ENCODE results near the gene PERP. TPM values are rescaled to one million over a fixed set of nuclear protein-coding genes. Genes with fewer than 3 reads are reported as not detected.

Gene PERP
- total RNA-seq, 1 donor from 2014 or later, result 279 TPM

DNA sequence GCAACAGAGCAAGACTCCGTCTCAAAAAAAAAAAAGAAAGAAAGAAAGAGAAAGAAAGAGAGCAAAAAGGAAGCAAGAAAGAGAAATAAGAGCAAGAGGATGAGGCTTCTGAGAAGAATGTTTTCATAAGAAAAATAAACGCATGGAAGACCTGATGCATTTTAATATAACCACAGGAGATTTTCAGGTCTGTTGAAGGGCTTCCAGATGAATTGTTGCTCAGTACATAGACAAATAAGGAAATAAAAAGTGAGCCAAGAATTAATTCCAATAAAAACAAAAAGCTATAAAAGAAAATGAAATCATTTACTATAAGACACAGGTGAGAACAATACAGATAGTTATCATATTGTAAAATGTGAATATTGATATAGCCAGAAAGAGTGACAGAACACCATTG lies 43.5 kb downstream of the PERP start:
- intact Hi-C loops (cut with DNase I), result no loop called here
- H3K36me3 ChIP-seq, result no peaks in the 10 kb centered on the region
- no peaks in the 10 kb centered on the region for H3K27me3 ChIP-seq
- TF ChIP-seq, protein P1, sequence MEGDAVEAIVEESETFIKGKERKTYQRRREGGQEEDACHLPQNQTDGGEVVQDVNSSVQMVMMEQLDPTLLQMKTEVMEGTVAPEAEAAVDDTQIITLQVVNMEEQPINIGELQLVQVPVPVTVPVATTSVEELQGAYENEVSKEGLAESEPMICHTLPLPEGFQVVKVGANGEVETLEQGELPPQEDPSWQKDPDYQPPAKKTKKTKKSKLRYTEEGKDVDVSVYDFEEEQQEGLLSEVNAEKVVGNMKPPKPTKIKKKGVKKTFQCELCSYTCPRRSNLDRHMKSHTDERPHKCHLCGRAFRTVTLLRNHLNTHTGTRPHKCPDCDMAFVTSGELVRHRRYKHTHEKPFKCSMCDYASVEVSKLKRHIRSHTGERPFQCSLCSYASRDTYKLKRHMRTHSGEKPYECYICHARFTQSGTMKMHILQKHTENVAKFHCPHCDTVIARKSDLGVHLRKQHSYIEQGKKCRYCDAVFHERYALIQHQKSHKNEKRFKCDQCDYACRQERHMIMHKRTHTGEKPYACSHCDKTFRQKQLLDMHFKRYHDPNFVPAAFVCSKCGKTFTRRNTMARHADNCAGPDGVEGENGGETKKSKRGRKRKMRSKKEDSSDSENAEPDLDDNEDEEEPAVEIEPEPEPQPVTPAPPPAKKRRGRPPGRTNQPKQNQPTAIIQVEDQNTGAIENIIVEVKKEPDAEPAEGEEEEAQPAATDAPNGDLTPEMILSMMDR (IDR thresholded peaks at IDR 0.05), result no peak
- TF ChIP-seq POLR2A (IDR thresholded peaks at IDR 0.05), result no peak
- no peak for TF ChIP-seq POLR2AphosphoS5 (IDR thresholded peaks at IDR 0.05; ENCODE audit: insufficient read depth in 1 of 2, low read depth in 1 of 2)
- H3K4me1 ChIP-seq, result no peaks in the 10 kb centered on the region
- H3K27ac ChIP-seq, result no peak overlapping the region
- H3K4me3 ChIP-seq, result no peak overlapping the region
- no peak for DNase-seq (ENCODE audit: extremely low spot score in 2 of 2)
- no peaks in the 10 kb centered on the region for H3K9me3 ChIP-seq

DNA sequence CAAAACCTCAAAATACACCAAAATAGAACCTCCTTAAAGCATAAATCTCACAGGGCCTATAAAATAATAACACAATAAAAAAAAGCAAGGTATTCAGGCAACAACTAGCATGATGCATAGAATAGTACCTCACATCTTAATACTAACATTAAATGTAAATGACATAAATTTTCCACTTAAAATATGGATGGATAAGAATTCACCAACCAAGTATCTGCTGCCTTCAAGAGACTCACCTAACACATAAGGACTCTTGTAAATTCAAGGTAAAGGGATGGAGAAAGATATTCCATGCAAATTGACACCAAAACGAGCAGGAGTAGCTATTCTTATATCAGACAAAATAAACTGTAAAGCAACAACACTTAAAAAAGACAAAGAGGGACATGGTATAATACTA lies 52.2 kb downstream of the PERP start:
- Histone ChIP-seq H3K9me3 (no peaks in the 10 kb centered on the region), H3K4me3 (no peak overlapping the region), H3K27ac (no peak overlapping the region), H3K27me3 (no peaks in the 10 kb centered on the region), H3K4me1 (no peaks in the 10 kb centered on the region), H3K36me3 (no peaks in the 10 kb centered on the region)
- intact Hi-C loops (cut with DNase I), result no loop called here
- no peak for TF ChIP-seq POLR2A (IDR thresholded peaks at IDR 0.05)
- no peak for TF ChIP-seq POLR2AphosphoS5 (IDR thresholded peaks at IDR 0.05; ENCODE audit: insufficient read depth in 1 of 2, low read depth in 1 of 2)
- TF ChIP-seq, protein P1 (IDR thresholded peaks at IDR 0.05), result no peak
- DNase-seq (ENCODE audit: extremely low spot score in 2 of 2), result no peak

DNA sequence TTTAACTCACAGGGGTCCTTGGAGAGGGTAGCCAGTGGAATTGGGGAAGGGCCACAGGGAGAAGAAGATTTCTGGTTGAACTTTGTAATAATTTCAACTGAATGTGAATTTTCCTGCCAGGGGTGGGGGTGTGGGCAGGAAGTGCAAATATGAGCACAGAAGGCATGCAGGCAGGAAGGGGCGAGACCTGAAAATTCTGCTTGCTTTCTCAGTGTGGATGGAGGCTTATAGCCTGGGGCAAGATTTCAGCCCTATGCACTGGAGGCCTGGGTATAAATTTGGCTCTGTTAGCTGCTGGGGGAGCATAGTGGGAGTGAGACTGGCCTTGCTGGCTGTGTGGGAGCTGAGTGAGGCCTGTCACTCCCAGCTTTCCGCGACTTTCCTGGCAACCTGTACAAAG lies 54.4 kb downstream of the PERP start:
- H3K36me3 ChIP-seq, result no peaks in the 10 kb centered on the region

DNA sequence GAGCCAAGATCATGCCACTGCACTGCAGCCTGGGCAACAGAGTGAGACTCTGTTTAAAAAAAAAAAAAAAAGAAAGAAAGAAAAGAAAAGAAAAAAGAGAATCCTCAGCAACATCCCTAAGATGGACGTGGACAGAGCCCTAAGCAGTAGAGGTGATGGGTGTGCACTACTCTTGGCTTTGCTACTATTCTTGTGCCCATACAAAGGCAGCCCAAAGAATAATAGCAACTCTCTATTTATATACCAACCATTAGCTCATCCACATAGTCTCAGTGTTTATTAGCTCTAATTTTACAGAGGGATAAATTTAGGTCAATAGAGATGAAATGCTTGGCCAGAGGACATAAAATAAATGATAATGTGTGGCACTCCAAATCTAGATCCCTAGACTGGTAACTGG lies 62.2 kb downstream of the PERP start:
- no peak overlapping the region for H3K27ac ChIP-seq
- H3K4me3 ChIP-seq, result no peak overlapping the region
- H3K36me3 ChIP-seq, result no peaks in the 10 kb centered on the region
- TF ChIP-seq POLR2A (IDR thresholded peaks at IDR 0.05) (no peak), POLR2AphosphoS5 (IDR thresholded peaks at IDR 0.05; ENCODE audit: insufficient read depth in 1 of 2, low read depth in 1 of 2) (no peak)
- TF ChIP-seq, protein P1 (IDR thresholded peaks at IDR 0.05), result no peak
- no peaks in the 10 kb centered on the region for H3K27me3 ChIP-seq
- DNase-seq (ENCODE audit: extremely low spot score in 2 of 2), result no peak
- no peaks in the 10 kb centered on the region for H3K4me1 ChIP-seq
- H3K9me3 ChIP-seq, result no peaks in the 10 kb centered on the region
- intact Hi-C loops (cut with DNase I), result no loop called here

More for the DNA sequence above, 54.4 kb downstream of the PERP start:
- intact Hi-C loops (cut with DNase I), result no loop called here
- TF ChIP-seq, protein P1 (IDR thresholded peaks at IDR 0.05), result no peak
- no peak for TF ChIP-seq POLR2A (IDR thresholded peaks at IDR 0.05)
- no peak for TF ChIP-seq POLR2AphosphoS5 (IDR thresholded peaks at IDR 0.05; ENCODE audit: insufficient read depth in 1 of 2, low read depth in 1 of 2)
- no peak for DNase-seq (ENCODE audit: extremely low spot score in 2 of 2)
- Histone ChIP-seq H3K4me1 (no peaks in the 10 kb centered on the region), H3K9me3 (no peaks in the 10 kb centered on the region), H3K27me3 (no peaks in the 10 kb centered on the region), H3K4me3 (no peak overlapping the region), H3K27ac (no peak overlapping the region)

DNA sequence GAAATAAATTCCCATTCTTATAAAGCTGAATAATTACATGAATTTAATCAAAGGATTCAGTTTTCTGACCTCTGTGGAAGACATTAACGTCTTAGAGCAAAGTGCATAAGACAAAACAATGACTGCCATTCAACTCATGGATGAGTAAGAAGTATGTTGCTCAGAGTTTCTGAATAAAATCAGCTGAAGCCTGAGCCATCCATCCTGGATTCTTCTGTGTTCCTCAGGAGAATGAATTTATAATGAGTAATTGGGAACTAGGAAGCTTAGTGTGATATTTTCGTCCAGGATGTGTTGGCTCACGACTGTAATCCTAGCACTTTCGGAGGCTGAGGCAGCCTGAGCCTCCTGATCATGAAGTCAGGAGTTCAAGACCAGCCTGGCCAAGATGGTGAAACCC lies 62.8 kb downstream of the PERP start:
- no peaks in the 10 kb centered on the region for H3K27me3 ChIP-seq
- no peak overlapping the region for H3K27ac ChIP-seq
- DNase-seq (ENCODE audit: extremely low spot score in 2 of 2), result no peak
- intact Hi-C loops (cut with DNase I), result no loop called here
- H3K36me3 ChIP-seq, result no peaks in the 10 kb centered on the region
- no peaks in the 10 kb centered on the region for H3K4me1 ChIP-seq
- H3K9me3 ChIP-seq, result no peaks in the 10 kb centered on the region
- no peak overlapping the region for H3K4me3 ChIP-seq
- TF ChIP-seq, protein P1 (IDR thresholded peaks at IDR 0.05), result no peak
- no peak for TF ChIP-seq POLR2A (IDR thresholded peaks at IDR 0.05)
- TF ChIP-seq POLR2AphosphoS5 (IDR thresholded peaks at IDR 0.05; ENCODE audit: insufficient read depth in 1 of 2, low read depth in 1 of 2), result no peak

Other genes with a start within 250 kb of the PERP start
- gene TNFAIP3, start 240.2 kb downstream of the PERP start, total RNA-seq, result 28.5 TPM
- 2.2 TPM for gene ARFGEF3, start 54.5 kb upstream of the PERP start, total RNA-seq
- not detected for gene PBOV1, start 111.1 kb upstream of the PERP start, total RNA-seq

Data from vagina (tissue), 2 donors.